Measurements from ENCODE around the gene KCNH2.
"Not testable (repeated sequence)": the region's sequence is repeated elsewhere in the genome, so short reads cannot be mapped to it uniquely, and the experiment has no call there.

Gene KCNH2

GRCh38 chr7:151012031-151012692 is 34.0 kb upstream of the KCNH2 start:
- in situ Hi-C loops (cut with HindIII; ENCODE audit: low sequenced_read_pairs) = no loop called here

- in situ Hi-C loops (cut with HindIII; ENCODE audit: low sequenced_read_pairs) = not testable (repeated sequence)
Observed at GRCh38 chr7:151011616-151012015, 33.5 kb upstream of the KCNH2 start.

- in situ Hi-C loops (cut with HindIII; ENCODE audit: low sequenced_read_pairs) = no loop called here
Observed at GRCh38 chr7:151011097-151011409, 32.9 kb upstream of the KCNH2 start.

- in situ Hi-C loops (cut with HindIII; ENCODE audit: low sequenced_read_pairs) = no loop called here
Observed at GRCh38 chr7:151010307-151011096, 32.4 kb upstream of the KCNH2 start.

- in situ Hi-C loops (cut with HindIII; ENCODE audit: low sequenced_read_pairs) = no loop called here
Observed at GRCh38 chr7:151010037-151010306, 31.9 kb upstream of the KCNH2 start.

GRCh38 chr7:151009327-151010036 is 31.4 kb upstream of the KCNH2 start:
- in situ Hi-C loops (cut with HindIII; ENCODE audit: low sequenced_read_pairs) = no loop called here

- in situ Hi-C loops (cut with HindIII; ENCODE audit: low sequenced_read_pairs) = no loop called here
Observed at GRCh38 chr7:151008511-151009323, 30.6 kb upstream of the KCNH2 start.

GRCh38 chr7:151008143-151008510 is 30.0 kb upstream of the KCNH2 start:
- in situ Hi-C loops (cut with HindIII; ENCODE audit: low sequenced_read_pairs) = no loop called here

GRCh38 chr7:151007469-151007898 is 29.4 kb upstream of the KCNH2 start:
- in situ Hi-C loops (cut with HindIII; ENCODE audit: low sequenced_read_pairs) = no loop called here

GRCh38 chr7:151006590-151007300 is 28.6 kb upstream of the KCNH2 start:
- in situ Hi-C loops (cut with HindIII; ENCODE audit: low sequenced_read_pairs) = no loop called here

GRCh38 chr7:151005566-151005965 is 27.4 kb upstream of the KCNH2 start:
- in situ Hi-C loops (cut with HindIII; ENCODE audit: low sequenced_read_pairs) = no loop called here

- in situ Hi-C loops (cut with HindIII; ENCODE audit: low sequenced_read_pairs) = no loop called here
Observed at GRCh38 chr7:151003572-151003971, 25.5 kb upstream of the KCNH2 start.

GRCh38 chr7:151001546-151001945 is 23.4 kb upstream of the KCNH2 start:
- in situ Hi-C loops (cut with HindIII; ENCODE audit: low sequenced_read_pairs) = no loop called here

- in situ Hi-C loops (cut with HindIII; ENCODE audit: low sequenced_read_pairs) = no loop called here
Observed at GRCh38 chr7:151000897-151001495, 22.9 kb upstream of the KCNH2 start.

- in situ Hi-C loops (cut with HindIII; ENCODE audit: low sequenced_read_pairs) = no loop called here
Observed at GRCh38 chr7:150999497-151000230, 21.5 kb upstream of the KCNH2 start.

GRCh38 chr7:150999001-150999400 is 20.9 kb upstream of the KCNH2 start:
- in situ Hi-C loops (cut with HindIII; ENCODE audit: low sequenced_read_pairs) = no loop called here

- in situ Hi-C loops (cut with HindIII; ENCODE audit: low sequenced_read_pairs) = no loop called here
Observed at GRCh38 chr7:150998341-150998740, 20.2 kb upstream of the KCNH2 start.

GRCh38 chr7:150997817-150998216 is 19.7 kb upstream of the KCNH2 start:
- in situ Hi-C loops (cut with HindIII; ENCODE audit: low sequenced_read_pairs) = no loop called here

- in situ Hi-C loops (cut with HindIII; ENCODE audit: low sequenced_read_pairs) = no loop called here
Observed at GRCh38 chr7:150997075-150997511, 19.0 kb upstream of the KCNH2 start.

Measured in DLD1 (cell line).